NCI-H2107 (cell line): ENCODE results near the gene CSNK2B.
"Not testable (repeated sequence)": the region's sequence is repeated elsewhere in the genome, so short reads cannot be mapped to it uniquely, and the experiment has no call there.

Source experiments
- DNase-seq: peaks from one replicate; lab custom pipeline; 2025; lab: John Stamatoyannopoulos, UW

Gene CSNK2B

DNA sequence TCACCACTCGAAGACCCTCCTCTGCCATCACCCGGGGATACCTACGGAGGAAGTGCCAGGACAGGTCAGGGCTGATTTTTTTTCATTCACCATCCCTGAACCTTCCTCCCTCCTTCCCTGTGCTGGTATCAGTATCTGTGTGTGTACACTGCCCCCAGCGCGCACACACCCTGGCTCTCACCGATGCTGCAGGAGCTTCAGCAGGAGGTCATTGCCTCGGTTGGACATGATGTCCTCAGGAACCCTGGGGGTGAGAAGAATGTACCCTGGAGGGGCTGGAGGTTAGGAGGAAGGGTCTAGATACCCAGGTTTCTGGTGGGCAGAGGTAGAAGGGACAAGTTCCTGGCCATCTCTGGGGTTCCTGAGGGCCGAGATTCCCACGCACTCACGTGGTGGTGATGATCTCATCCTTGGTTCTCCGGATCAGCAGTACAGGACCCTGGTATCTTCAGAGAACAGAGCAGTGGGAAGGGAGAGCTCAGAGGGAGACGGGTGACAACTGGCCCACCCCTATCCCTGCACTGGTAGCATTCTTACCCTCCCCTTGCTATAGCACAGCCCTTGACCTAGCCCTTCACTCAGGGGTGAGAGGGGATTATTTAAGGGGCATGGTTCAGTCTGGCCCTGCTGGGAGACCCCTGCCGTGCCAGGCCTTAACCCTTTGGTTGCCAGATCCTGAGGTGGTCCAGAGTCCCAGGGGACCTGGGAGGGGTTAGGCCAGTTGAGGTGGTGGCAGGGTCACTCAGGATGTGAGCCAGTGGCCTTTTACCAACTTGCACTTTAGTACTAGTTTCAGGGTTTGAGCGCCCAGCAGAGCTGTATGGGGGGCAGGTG, 22.2 kb downstream of the CSNK2B start:
- no peak for DNase-seq

DNA sequence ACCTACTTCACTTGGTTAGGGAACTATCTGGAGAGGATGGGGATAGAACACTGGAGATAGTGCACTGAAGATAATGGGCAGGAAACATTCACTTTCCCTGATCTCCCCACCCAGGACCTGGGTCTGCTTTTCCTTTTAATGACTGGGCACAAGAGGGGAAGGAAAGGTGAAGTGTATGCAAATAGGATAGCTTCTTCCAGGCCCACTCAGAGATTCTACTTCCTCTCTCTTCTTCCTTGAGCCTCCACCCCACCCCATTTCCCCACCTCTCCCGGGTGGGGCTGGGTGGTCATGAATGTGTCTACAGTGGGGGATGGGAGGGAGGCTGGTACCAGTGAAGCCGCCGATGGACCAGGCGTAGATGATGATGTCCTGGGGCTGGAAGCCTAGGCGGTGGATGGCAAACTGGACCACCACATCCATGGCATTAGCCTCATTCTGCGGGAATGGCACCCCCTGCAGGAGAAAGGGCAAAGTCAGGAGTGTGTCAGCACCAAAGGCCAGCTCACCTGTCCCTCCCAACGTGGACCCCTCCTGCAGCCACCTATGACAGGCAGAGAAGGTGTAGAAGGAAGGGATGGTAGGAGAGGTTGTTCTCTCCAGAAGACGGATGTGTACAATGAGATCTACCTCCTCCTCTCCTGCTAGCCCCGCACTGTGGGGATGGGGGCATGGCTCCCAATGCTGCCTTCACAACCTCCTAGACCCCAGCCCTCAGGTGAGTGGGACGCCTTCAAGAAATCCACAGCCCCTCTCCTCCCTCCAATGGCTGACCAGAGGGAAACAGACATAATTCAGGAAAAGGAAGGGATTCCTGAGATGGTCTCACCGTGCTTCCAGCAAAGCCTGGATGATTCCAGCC, 23.6 kb downstream of the CSNK2B start:
- DNase-seq = no peak

DNA sequence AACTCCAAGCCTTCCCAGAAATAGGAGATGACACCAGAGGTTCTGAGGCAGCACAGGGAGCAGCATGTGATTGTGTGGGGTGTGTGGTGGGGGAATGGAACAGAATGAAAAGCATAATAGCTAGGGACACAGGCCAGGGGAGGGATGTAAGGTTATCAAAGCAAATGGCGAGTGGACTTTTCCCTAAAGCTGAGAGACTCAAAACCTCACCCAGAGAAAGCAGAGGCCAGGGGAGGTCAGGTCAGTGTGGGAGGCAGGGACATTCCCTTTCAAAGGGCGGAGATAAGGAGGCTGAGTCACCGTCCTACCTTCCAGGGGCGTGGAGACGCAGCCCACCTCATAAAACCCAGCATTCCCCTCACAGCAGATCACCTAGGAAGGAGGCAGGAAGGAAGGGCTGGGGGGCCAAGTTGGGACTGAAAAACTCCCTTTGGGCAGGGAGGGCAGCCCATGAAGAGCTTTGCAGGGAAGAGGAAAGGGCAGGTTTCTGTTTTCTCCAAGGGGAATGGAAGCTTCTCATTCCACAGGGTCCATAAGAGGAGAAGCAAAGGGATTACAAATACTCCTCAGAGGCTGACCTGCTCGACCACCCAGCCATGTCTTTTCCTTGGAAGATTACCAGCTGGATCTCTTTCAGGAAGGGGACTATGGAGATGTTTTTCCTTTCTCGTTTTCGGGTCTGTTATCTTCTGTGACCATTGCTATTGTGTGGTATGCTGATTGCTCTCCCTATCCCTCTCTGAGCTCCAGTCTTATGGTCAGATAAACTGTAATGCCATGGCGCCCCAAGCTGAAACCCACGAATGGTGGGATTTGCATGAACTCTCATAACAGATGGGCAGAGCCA, 24.6 kb downstream of the CSNK2B start:
- DNase-seq = no peak

GRCh38 chr6:31691078-31691463, 25.2 kb downstream of the CSNK2B start:
- DNase-seq = no peak

DNA sequence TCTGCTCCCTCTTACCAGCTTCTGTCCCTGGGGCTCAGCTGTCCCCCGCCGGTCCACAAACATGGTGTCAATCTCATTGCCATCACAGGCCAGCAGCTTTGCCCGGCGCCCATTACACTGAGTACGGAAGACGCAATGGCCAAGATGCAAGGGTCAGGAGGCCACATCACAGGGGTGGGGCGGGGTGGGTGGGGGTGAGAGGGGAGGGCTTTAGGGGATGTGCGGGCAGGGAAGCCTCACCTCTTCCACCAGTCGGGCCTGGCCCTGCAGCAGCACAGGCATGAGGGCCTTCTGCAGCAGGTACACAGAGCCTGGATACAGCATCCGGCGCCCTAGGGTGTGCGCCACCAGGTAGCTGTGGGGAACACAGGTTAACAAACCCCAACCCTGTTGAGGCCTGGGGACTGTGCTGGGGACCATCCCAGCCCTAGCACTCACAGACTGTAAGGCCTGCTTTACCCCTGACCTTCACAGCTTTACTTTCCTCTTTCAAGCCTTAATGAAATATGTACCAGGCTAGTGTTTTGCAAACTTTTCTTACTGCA, 25.8 kb downstream of the CSNK2B start:
- no peak for DNase-seq

GRCh38 chr6:31692353-31692752, 26.5 kb downstream of the CSNK2B start:
- no peak for DNase-seq

DNA sequence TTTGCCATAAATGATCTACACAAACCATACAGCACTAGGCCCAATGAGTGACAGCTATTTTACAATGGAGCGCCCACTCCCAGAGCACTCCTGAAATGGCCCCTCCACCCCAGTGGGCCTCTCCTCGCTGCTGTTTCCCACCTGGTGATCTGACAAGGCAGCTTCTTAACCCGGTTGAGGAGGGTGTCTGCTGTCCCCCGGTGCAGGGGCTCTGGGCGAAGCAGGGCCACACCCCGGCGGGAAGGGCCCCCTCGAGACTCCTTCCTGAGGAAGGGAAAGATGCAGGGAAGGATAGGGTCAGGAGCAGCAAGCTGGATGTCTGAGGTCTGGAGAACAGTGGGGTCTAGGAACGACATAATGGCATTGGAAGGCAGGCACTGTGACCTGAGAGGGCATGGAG, 27.0 kb downstream of the CSNK2B start:
- DNase-seq = no peak

GRCh38 chr6:31693535-31693934, 27.7 kb downstream of the CSNK2B start:
- DNase-seq = no peak

DNA sequence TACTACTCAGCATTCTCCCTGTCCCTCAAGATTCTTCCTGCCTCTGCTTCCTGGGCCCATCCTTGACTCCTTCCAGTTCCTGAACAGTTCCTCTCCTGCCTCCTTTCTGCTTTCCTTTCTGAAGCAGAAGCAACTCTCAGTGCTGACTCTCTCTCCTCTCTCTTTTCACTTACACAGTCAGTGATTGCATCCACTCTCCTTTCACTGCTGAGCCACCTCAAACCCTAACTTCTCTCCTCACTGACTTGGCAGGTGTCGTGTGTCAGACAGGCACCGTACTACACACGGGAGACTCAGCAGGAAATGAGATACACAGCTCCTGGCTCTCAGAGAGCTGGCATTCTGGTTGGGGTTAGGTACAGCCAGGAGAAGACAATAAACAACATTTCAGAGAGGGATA, 31.7 kb downstream of the CSNK2B start:
- no peak for DNase-seq

DNA sequence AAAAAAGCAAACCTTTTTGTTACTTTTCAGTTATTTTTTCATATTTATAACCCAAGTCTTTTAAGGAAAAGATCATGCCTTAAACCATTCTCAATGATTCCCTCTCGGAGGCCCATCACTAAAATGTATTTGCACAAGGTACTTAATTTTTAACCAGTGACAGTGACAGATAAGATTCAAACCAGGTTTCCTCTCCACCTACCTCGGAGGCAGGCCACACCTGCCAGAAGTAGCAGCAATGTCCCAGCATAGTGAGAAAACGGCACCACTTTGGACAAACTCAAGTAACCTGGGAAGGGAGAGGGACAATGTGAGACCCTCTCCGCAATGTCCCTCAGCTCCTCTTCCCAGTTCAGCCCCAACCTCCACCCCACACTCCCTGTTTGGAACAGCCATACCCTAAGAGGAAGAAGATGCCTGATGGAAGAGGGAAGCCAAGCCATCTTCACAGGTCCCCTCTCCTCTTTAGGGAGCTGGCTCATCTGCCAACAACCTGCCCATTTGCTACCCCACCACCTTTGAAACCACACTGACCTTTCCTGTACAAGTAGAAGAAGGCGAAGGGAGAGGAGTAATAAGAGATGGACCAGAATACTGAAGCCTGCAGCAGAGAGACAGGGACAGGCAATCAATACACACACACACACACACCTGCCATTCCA, 35.0 kb downstream of the CSNK2B start:
- no peak for DNase-seq

DNA sequence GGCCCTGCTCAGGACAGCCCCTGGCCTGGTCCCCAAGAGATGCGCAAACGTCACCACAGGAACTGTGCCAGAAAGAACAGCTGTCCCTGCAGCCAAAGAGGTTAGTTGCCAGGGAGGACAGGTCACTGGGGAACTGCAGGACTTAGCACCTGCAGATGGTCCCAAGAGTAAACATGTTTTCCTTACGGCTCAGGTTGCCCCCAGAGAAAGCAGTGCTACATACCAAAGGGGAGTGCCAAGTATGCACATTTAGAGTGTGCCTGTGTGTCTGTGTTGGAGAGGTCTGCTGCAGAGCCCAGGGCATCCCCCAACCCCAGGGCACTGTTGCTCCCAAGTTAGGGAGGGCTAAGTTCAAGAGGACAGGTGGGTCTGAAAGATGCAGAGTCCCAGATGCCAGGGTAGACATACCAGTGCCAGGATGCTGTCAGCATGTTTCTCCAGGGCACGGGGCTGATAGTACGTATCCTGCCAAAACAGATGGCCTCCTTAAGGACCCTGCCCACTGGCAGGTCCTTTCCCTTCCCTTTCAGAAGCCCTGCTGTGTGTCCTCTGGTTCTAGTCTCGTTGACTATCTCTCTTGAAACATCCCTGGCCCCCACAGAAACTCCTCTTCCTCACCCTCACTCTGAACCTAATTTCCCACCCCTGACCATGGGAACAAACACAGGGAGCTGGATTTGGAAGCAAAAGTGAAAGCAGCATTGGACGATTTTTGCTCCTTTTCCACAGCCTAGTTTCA, 36.0 kb downstream of the CSNK2B start:
- DNase-seq = no peak

DNA sequence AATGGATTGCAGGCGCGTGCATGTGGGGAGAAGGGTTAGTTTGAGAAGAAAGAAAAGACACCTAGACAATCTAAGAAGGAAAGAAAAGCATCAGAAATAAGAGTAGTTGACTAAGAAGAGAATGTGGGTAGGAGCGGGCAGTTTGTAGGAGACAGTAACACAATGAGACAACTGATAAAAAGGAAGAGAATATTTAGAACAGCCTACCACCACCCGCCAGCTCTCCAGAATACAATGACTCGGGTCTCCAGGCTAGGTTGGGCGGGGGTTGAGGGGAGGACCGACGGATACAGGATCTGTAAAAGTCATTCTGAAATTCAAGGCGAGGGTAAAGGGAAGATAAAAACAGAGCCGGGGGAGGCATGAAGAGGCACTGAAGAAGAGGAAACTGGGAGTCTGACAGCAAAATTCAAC, 36.5 kb downstream of the CSNK2B start:
- no peak for DNase-seq

DNA sequence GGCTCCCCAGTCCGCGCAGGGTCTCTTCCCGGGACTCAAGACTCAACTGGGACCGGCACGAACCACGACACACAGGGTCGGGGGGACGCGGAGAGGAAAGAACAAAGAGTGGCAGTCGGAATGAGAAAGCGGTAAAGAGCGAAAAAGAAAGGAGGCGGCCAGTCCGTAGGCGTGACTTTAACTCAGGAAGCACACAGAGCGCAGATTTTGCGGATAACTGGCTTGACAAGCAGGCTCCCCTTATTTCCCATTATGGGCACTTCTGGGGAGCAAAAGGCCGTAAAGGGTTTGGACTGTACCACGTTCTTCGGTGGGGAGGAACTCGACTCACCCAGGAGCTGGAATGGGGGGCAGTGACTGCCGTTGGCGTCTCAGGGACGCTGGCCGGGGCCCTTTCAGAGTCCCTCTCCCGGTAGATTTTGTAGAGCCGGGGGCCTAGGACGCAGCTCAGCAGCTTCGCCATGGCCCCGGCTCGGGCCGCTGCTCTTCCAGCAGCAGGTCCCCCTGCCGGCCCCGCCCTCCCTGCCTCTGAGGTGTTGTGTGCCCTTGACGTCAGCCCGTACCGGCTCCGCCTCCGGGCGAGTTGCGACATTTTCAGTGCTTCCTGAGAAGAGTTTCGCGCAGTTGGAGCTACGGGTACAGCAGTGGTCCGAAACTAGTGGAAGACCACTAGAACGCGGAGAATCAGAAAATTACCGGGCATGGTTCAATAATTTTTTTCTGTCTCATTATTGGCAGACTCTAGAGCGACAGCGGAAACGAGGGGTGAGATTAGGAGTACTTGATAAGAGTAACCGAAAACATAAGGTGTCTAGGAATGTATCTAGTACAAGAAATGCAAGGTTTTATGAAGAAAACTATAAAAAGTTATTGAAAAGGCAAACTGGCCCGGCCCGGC, 37.2 kb downstream of the CSNK2B start, which contains the start of gene ABHD16A:
TSS of gene ABHD16A (minus strand) at position 506 of the 898 bp plus-strand sequence. CDS start at position 463, 43 bp downstream.
- DNase-seq = peak; percentile 71

GRCh38 chr6:31705931-31706330, 40.1 kb downstream of the CSNK2B start:
- no peak for DNase-seq

DNA sequence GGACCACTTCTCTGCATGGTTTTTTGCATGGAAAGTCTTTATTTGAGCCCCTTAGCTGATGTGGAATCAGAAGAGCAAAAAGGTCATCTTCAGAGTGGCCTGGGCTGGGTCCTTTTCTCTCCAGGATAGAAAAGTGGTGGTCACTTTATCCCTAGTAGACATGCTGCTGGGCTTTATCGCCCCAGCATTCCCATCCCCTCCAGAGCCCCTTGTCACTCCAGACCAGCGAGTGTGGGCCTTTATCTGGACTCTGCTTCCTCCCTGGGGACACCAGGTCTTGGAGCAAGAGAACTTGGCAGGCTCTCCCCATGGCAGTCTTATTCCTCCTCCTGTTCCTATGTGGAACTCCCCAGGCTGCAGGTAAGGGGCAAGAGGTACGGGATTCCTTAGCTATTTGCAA, 40.7 kb downstream of the CSNK2B start, which contains the start of gene LY6G6F:
TSS of gene LY6G6F (plus strand) at position 268 of the 400 bp plus-strand sequence. CDS start at position 309, 41 bp downstream.
- DNase-seq = no peak

DNA sequence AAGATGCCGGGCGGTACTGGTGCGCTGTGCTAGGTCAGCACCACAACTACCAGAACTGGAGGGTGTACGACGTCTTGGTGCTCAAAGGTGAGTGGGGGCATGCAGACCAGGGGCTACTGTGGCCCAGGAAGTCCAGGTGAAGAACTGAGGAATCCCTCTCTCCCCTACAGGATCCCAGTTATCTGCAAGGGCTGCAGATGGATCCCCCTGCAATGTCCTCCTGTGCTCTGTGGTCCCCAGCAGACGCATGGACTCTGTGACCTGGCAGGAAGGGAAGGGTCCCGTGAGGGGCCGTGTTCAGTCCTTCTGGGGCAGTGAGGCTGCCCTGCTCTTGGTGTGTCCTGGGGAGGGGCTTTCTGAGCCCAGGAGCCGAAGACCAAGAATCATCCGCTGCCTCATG, 41.8 kb downstream of the CSNK2B start:
- DNase-seq = no peak

DNA sequence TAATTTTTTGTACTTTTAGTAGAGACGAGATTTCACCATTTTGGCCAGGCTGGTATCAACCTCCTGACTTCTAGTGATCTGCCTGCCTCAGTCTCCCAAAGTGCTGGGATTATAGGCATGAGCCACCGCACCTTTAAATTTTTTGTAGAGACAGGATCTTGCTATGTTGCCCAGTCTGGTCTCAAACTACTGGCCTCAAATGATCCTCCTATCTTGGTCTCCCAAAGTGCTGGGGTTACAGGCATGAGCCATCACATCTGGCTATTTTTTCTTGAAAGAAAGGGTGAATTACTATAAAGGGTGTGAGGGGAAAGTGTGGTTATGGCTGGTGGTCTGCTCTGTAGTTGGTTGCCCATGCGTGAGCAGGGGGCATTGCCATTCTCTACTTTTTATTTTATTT, 42.3 kb downstream of the CSNK2B start:
- no peak for DNase-seq

GRCh38 chr6:31709157-31709556, 43.3 kb downstream of the CSNK2B start:
- not testable (repeated sequence) for DNase-seq

- DNase-seq = no peak
Measured at GRCh38 chr6:31710523-31711219, 44.8 kb downstream of the CSNK2B start.
